K562 (cell line): Measurements from ENCODE around the gene MPV17L2. TPM values are rescaled to one million over a fixed set of nuclear protein-coding genes. Genes with fewer than 3 reads are reported as not detected.

Experiments used
- CC2D1A ChIP-seq: fragments of 450-650 bp; IDR thresholded peaks from 2 replicates; pipeline ENCODE4 v1.6.1; 2017; ENCODE audit warnings: mild to moderate bottlenecking
- CHD4 ChIP-seq: fragments of 200-600 bp; sonication (generic); IDR thresholded peaks from 3 replicates; pipeline ENCODE4 v1.6.1; 2012; ENCODE audit warnings: low read depth, mild to moderate bottlenecking, mixed read lengths, low read length, inconsistent platforms; ENCODE audit not compliant: insufficient read depth, insufficient replicate concordance, poor library complexity, severe bottlenecking
- CHD7 ChIP-seq: fragments of 200-600 bp; sonication (generic); IDR thresholded peaks from one replicate; pipeline ENCODE4 v1.6.1; 2012; ENCODE audit warnings: mild to moderate bottlenecking, low read depth, low read length, inconsistent platforms
- GATAD2A ChIP-seq: fragments of 450-650 bp; IDR thresholded peaks from 2 replicates; pipeline ENCODE4 v1.6.1; 2017
- HMG20B ChIP-seq: fragments of 250-450 bp; sonication (Bioruptor Pico); IDR thresholded peaks from 2 replicates; pipeline ENCODE4 v1.5.0; 2021; ENCODE audit warnings: mild to moderate bottlenecking
- POLR3G ChIP-seq: IDR thresholded peaks from 2 replicates; pipeline ENCODE4 v1.6.1; 2011; ENCODE audit not compliant: insufficient read length, insufficient replicate concordance; ENCODE audit errors: extremely low read depth
- THRAP3 ChIP-seq: fragments of 450-650 bp; IDR thresholded peaks from 2 replicates; pipeline ENCODE4 v1.6.1; 2016; ENCODE audit warnings: mild to moderate bottlenecking, inconsistent platforms, borderline replicate concordance
- TOE1 ChIP-seq, 2 experiments: fragments of 450-650 bp in 1 of 2; sonication (generic) in 1 of 2; formaldehyde crosslinking in 1 of 2; IDR thresholded peaks; 2 replicates each; pipeline versions ENCODE4 v1.7.1 to v1.8.0; 2016 to 2022; ENCODE audit warnings: borderline replicate concordance in 2 of 2, mild to moderate bottlenecking in 2 of 2, antibody characterized with exemption in 1 of 2, inconsistent platforms in 1 of 2, low read depth in 1 of 2, missing genetic modification reagents in 1 of 2, moderate library complexity in 1 of 2
- ZNF778 ChIP-seq: fragments of 450-650 bp; formaldehyde crosslinking; IDR thresholded peaks from 2 replicates; pipeline ENCODE4 v1.4.0; 2020; ENCODE audit warnings: mild to moderate bottlenecking, moderate library complexity
- polyA plus RNA-seq, 8 experiments: library from polyadenylated mRNA; depleted of rRNA in 4 of 8; stranded (reverse) in 5 of 8; unstranded in 3 of 8; fragments of >200 nt; fragmentation: Nextera tagmentation in 2 of 8; fragmentation: Illumina TruSeq in 1 of 8; extraction: Ambion mirVana in 2 of 8; extraction: Trizol in 1 of 8; gene quantifications; 2 replicates each; pipeline versions ENCODE4 v1.2.1 to v1.2.3, GENCODE V29; 2011 to 2014; ENCODE audit warnings: inconsistent platforms in 1 of 8, missing spikeins in 1 of 8
- total RNA-seq, 7 experiments: library from RNA; depleted of rRNA in 6 of 7; stranded (reverse); fragments of >200 nt in 6 of 7; fragmentation: Illumina TruSeq in 2 of 7; extraction: Trizol in 2 of 7; gene quantifications; 2 replicates each; pipeline versions ENCODE4 v1.2.1 to v1.2.3, GENCODE V29; 2011 to 2021; ENCODE audit warnings: low replicate concordance in 1 of 7
- TF ChIP-seq, protein P1 (sequence below), 2 experiments: IDR thresholded peaks; 2 replicates each; pipeline ENCODE4 v1.6.1; 2011; ENCODE audit warnings: borderline replicate concordance in 1 of 2, control low read depth in 1 of 2, low read depth in 1 of 2, low read length in 1 of 2, mild to moderate bottlenecking in 1 of 2, mixed read lengths in 1 of 2, moderate library complexity in 1 of 2; ENCODE audit not compliant: insufficient read depth in 1 of 2, insufficient read length in 1 of 2, poor library complexity in 1 of 2, severe bottlenecking in 1 of 2; ENCODE audit errors: extremely low read depth in 1 of 2
- TF ChIP-seq, protein P2 (sequence below): fragments of 450-650 bp; IDR thresholded peaks from 2 replicates; pipeline ENCODE4 v1.6.1; 2018; ENCODE audit not compliant: partially characterized antibody

MPV17L2 gene
- total and polyA plus RNA-seq, 9 of the 15 experiments (the other 6 are each of a cell fraction or from before 2014, with no cell fraction given): 10.6 to 60.2 (median 28.5) TPM

- TF ChIP-seq CHD7 (no peak), POLR3G (no peak), CC2D1A (no peak), GATAD2A (no peak), CHD4 (no peak), THRAP3 (no peak), ZNF778 (CRISPR knock-in tag) (no peak), TOE1 (IDR thresholded peaks at IDR 0.05; ENCODE audit: borderline replicate concordance) (no peak), TOE1 (CRISPR knock-in tag; IDR thresholded peaks at IDR 0.05; ENCODE audit: borderline replicate concordance, low read depth) (no peak), HMG20B (CRISPR knock-in tag) (no peak)
- TF ChIP-seq, protein P1, sequence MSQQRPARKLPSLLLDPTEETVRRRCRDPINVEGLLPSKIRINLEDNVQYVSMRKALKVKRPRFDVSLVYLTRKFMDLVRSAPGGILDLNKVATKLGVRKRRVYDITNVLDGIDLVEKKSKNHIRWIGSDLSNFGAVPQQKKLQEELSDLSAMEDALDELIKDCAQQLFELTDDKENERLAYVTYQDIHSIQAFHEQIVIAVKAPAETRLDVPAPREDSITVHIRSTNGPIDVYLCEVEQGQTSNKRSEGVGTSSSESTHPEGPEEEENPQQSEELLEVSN (IDR thresholded peaks at IDR 0.05; ENCODE audit: borderline replicate concordance in 1 of 2, extremely low read depth in 1 of 2, insufficient read depth in 1 of 2, insufficient read length in 1 of 2, low read depth in 1 of 2, low read length in 1 of 2, poor library complexity in 1 of 2, severe bottlenecking in 1 of 2): peak in 1 of 2 experiments; percentile 22
- TF ChIP-seq, protein P2, sequence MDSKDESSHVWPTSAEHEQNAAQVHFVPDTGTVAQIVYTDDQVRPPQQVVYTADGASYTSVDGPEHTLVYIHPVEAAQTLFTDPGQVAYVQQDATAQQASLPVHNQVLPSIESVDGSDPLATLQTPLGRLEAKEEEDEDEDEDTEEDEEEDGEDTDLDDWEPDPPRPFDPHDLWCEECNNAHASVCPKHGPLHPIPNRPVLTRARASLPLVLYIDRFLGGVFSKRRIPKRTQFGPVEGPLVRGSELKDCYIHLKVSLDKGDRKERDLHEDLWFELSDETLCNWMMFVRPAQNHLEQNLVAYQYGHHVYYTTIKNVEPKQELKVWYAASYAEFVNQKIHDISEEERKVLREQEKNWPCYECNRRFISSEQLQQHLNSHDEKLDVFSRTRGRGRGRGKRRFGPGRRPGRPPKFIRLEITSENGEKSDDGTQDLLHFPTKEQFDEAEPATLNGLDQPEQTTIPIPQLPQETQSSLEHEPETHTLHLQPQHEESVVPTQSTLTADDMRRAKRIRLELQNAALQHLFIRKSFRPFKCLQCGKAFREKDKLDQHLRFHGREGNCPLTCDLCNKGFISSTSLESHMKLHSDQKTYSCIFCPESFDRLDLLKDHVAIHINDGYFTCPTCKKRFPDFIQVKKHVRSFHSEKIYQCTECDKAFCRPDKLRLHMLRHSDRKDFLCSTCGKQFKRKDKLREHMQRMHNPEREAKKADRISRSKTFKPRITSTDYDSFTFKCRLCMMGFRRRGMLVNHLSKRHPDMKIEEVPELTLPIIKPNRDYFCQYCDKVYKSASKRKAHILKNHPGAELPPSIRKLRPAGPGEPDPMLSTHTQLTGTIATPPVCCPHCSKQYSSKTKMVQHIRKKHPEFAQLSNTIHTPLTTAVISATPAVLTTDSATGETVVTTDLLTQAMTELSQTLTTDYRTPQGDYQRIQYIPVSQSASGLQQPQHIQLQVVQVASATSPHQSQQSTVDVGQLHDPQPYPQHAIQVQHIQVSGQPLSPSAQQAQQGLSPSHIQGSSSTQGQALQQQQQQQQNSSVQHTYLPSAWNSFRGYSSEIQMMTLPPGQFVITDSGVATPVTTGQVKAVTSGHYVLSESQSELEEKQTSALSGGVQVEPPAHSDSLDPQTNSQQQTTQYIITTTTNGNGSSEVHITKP: peak; percentile 78
Measured at GRCh38 chr19:18194181-18194530, 1.1 kb downstream of the MPV17L2 start (continued).
